Hematopoietic multipotent progenitor cell treated with erythropoietin and hydrocortisone succinate and interleukin-3 and kit ligand, for 17 days (in vitro differentiated cells): Measurements from ENCODE around the gene RAE1.
"Not testable (repeated sequence)": the region's sequence is repeated elsewhere in the genome, so short reads cannot be mapped to it uniquely, and the experiment has no call there.

Experiments
- DNase-seq: peaks from one replicate; pipeline ENCODE4 v3.0.0-alpha.2; 2015; ENCODE audit warnings: low spot score

The RAE1 gene

DNA sequence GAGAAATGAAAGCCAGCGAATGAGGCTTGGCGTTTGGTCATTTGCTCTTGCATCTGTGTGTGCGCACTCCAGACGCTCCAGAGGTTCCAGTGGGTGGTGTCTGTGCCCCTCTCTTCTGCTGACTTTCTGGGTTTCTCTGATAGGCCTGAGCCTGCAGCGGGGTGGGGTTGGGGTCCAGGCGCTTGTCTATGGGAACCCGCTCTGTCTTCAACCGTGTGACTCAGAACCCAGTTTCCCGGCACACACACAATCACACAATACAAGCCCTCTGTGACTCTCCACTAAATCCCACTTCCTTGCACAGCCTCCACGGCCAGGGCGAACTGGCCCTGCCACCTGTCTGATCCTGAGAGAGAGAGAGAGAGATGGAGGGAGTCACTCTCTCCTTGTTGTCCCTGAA, 64.7 kb downstream of the RAE1 start:
- peak; percentile 77 for DNase-seq

- no peak for DNase-seq
Measured at GRCh38 chr20:57416296-57417022, 65.4 kb downstream of the RAE1 start.

DNA sequence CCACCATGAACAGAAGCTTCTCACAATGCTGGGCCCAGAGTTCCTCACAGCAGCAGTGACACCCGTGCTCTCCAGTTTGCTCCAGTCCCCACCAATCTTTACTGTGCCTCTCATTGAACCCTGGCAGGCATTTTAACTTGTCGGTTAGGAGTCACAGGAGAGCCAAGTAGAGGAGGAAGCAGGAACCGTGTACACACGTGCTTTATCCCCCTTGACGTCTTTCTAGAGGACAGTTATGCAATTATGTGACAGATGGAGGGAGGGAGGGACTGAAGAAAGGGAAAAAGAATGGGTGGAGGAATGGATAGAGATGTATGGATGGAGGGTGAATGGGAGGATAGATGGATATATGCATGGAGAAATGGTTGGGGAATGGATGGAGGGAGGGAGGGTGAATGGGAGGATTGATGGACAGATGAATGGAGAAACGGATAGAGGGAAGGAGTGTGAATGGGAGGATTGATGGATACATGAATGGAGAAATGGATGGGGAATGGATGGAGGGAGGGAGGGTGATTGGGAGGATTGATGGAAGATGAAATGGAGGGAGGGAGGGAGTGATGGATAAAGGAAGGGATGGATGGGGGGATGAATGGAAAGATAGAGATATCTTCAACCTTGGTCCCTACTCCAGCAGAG, 66.1 kb downstream of the RAE1 start:
- DNase-seq: no peak

- DNase-seq: peak; percentile 76
Measured at GRCh38 chr20:57417830-57418780, 67.0 kb downstream of the RAE1 start.

DNA sequence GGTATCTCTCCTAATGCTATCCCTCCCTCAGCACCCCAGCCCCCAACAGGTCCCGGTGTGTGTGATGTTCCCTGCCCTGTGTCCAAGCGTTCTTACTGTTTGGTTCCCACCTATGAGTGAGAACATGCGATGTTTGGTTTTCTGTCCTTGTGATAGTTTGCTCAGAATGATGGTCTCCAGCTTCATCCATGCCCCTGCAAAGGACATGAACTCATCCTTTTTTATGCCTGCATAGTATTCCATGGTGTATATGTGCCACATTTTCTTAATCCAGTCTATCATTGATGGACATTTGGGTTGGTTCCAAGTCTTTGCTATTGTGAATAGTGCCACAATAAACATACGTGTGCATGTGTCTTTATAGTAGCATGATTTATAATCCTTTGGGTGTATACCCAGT, 68.4 kb downstream of the RAE1 start:
- DNase-seq: not testable (repeated sequence)

DNA sequence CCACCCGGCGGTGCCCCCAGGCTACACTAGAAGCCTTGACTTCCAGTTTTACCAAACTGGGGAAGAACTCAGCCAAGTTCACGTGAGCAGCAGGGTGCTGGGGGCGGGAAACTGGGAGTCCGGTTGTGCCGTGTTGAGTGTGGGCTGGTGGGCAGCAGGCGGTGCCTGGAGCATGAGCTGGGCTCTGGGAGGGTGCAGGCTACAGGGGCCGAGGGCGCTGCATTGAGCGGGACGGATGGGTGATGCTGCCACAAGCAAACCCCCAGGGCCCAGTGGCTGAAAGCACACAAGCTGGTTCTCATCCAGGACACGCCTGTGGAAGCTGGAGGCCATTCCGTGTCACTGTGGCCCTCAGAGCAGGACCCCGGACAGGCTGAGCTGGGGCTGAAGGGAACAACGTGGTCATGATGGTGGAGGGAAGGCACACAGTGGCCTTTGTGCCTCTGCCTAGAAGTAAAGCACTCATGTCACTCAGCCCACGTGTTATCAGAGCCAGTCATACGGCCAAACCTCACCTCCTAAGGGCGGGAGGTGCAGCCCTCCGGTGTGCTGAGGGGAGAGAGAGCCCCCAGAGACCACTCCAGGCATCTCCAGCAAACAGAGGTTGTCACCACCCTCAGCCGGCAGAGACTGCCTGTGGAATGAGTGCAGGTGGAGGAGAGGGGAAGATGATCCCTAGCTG, 69.7 kb downstream of the RAE1 start:
- peak; percentile 55 for DNase-seq

DNA sequence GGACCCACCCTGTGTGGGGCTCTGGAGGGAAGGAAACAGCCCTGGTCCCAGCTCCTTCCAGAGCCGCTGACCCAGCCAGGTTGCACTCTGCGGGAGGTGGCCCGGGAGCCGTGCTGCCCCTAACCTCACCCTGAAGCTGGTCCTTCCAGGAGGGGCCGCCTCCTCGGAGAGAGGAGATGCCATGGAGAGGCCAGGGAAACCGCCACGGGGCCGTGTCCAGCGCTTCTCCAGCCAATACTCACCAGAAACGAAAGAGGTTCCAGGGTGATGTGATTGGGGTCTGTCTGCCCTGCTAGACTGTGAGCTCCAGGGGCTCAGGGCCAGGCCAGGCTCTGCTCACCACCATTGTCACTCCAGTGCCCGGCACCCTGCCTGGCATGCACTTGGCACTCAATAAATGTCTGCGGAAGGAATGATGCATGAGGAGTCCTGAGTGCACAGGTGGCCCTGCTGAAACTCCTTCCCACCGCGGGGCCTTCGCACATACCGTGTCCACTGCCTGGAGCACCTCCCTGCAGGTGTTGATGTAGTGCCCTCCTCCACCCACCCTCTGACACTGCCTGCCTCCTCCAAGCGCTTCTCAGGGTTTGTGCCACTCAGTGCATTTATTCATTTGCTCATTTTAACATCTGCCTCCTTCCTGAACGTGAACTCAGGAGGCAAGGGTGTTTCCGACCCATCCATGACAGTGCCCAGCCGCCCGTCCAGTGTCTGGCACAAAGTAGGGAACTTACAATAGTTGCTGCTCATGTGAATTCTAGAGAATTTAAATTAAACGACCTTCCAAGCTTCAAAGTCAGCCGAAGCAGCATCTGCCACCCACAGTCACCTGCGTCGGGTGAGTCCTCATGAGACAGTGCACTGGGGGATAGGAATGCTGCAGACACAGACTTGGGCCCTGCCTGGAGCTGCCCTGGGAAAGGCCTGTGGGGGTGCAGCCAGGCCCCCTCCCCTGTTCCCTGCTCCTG, 70.5 kb downstream of the RAE1 start:
- no peak for DNase-seq

- no peak for DNase-seq
Measured at GRCh38 chr20:57422254-57422653, 71.2 kb downstream of the RAE1 start.

GRCh38 chr20:57425150-57426013, 74.3 kb downstream of the RAE1 start:
- no peak for DNase-seq

GRCh38 chr20:57426271-57426689, 75.2 kb downstream of the RAE1 start:
- DNase-seq: no peak

GRCh38 chr20:57426831-57427230, 75.8 kb downstream of the RAE1 start:
- no peak for DNase-seq

GRCh38 chr20:57428324-57429158, 77.5 kb downstream of the RAE1 start:
- DNase-seq: no peak
